Breast epithelium (tissue), 3 donors: ENCODE measurements around the gene GULP1.

ENCODE experiments used
- POLR2A ChIP-seq: fragments of 450-650 bp; IDR thresholded peaks from one replicate; pipeline ENCODE4 v1.6.1; 2016; ENCODE audit warnings: antibody characterized with exemption, mild to moderate bottlenecking, moderate library complexity
- POLR2AphosphoS5 ChIP-seq, 3 donors: sonication (generic); formaldehyde crosslinking; IDR thresholded peaks; one replicate each; pipeline ENCODE4 v1.6.1; 2017; ENCODE audit warnings: antibody characterized with exemption in 3 of 3
- TF ChIP-seq, protein P1 (sequence below), 3 donors: fragments of 450-650 bp; IDR thresholded peaks; one replicate each; pipeline ENCODE4 v1.5.1; 2016 to 2017; ENCODE audit warnings: antibody characterized with exemption in 3 of 3, mild to moderate bottlenecking in 3 of 3, moderate library complexity in 3 of 3

DNA sequence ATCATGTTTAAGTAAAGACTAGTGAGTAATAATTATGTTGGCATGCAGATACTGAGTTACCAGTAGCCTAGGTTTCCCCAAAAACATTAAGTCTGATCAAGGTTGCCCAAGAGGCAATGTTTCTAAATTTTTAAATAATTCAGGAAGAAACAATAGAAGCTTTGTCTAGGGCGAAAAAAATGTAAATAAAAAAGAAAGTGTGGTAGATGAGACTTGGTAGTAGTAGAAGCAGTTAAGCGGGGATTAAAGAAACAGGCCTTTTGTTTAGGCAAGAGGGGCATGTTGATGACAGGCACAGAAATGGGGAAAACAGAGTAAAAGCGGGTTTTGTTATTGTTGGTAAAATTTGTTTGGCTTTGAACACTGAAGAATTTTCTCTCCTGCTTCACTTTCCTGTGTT, 97.2 kb downstream of the GULP1 start:
- TF ChIP-seq, protein P1, sequence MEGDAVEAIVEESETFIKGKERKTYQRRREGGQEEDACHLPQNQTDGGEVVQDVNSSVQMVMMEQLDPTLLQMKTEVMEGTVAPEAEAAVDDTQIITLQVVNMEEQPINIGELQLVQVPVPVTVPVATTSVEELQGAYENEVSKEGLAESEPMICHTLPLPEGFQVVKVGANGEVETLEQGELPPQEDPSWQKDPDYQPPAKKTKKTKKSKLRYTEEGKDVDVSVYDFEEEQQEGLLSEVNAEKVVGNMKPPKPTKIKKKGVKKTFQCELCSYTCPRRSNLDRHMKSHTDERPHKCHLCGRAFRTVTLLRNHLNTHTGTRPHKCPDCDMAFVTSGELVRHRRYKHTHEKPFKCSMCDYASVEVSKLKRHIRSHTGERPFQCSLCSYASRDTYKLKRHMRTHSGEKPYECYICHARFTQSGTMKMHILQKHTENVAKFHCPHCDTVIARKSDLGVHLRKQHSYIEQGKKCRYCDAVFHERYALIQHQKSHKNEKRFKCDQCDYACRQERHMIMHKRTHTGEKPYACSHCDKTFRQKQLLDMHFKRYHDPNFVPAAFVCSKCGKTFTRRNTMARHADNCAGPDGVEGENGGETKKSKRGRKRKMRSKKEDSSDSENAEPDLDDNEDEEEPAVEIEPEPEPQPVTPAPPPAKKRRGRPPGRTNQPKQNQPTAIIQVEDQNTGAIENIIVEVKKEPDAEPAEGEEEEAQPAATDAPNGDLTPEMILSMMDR (IDR thresholded peaks at IDR 0.05): no peak
- TF ChIP-seq POLR2A (no peak), POLR2AphosphoS5 (IDR thresholded peaks at IDR 0.05) (no peak)
